ENCODE measurements around the gene PCDHGB3.

Gene PCDHGB3

GRCh38 chr5:141415275-141415618 is 45.2 kb downstream of the PCDHGB3 start:
- peak in 1 of 10 donors; percentile 44 for DNase-seq
- intact Hi-C loops (cut with DNase I): loop anchor here (5.0 kb wide), 1 partner anchor 107 kb away; no protein-coding TSS in a partner anchor

GRCh38 chr5:141417494-141418172 is 47.6 kb downstream of the PCDHGB3 start, which contains the start of gene PCDHGB7:
PCDHGB7 (plus strand) TSS chr5:141417677; CDS start chr5:141417860, 183 bp downstream.
- intact Hi-C loops (cut with DNase I): loop anchor here (2.0 to 5.0 kb wide), 2 partner anchors 105 to 141 kb away; no protein-coding TSS in a partner anchor
- DNase-seq: peak in 7 of 10 donors; percentile 20 to 90 (median 56)

GRCh38 chr5:141419074-141419880 is 49.2 kb downstream of the PCDHGB3 start:
- intact Hi-C loops (cut with DNase I): loop anchor here (5.0 kb wide), 1 partner anchor 103 kb away; no protein-coding TSS in a partner anchor
- peak in 2 of 10 donors; percentile 68 to 76 for DNase-seq

DNA sequence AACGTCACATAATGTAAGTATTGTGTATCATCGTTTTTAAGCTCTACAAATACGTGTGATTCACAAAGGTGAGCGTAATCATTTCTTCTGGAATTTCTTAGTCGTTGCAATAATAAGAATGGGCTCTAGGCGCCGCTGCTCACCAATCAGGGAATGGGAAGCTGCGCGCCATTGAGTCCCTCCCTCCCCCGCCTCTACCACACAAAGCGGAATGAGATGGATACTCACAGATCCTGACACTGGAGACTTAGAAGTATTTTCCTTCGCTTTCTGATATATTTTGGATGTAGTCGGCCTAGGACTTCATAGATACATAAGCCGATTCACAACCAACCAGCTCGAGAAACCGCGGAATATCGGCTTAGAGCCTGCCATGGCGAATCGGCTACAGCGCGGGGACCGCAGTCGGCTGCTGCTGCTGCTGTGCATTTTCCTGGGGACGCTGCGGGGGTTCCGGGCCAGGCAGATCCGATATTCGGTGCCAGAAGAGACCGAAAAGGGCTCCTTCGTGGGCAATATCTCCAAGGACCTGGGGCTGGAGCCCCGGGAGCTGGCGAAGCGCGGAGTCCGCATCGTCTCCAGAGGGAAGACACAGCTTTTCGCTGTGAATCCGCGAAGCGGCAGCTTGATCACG is 50.9 kb downstream of the PCDHGB3 start, which contains the start of gene PCDHGA11:
Gene PCDHGA11 (plus strand): TSS at position 197 of the 634 bp plus-strand sequence. CDS start 177 bp downstream, at position 374.
- DNase-seq: peak in 1 of 10 donors; percentile 66
- intact Hi-C loops (cut with DNase I): no loop called here

- DNase-seq: no peak
- intact Hi-C loops (cut with DNase I): no loop called here
Observed at GRCh38 chr5:141421489-141421855, 51.4 kb downstream of the PCDHGB3 start.
